HCT116 (cell line): Measurements from ENCODE around the gene SKI. TPM values are rescaled to one million over a fixed set of nuclear protein-coding genes. Genes with fewer than 3 reads are reported as not detected.

Experiments used
- ATAC-seq: fragments of 200-7000 bp; cut with Tn5 transposase; 2 replicates; pipeline ENCODE4 v1.9.1; 2020; ENCODE audit warnings: mild to moderate bottlenecking, moderate library complexity
- BruUV-seq: library from RNA; stranded (reverse); fragments of 400-500 nt; replicated peaks from 2 replicates; lab custom pipeline; 2021; lab: Mats Ljungman, UMichigan
- CTCF ChIA-PET: fragments of 300-600 bp; sonication (Branson Sonifier 250); formaldehyde crosslinking; loops from one replicate; lab custom pipeline; 2021; ENCODE audit warnings: antibody characterized with exemption; lab: Charles Lee
- POLR2A ChIA-PET: fragments of 300-600, 350-600 bp; sonication (Branson Sonifier 250); formaldehyde crosslinking; loops from one replicate; lab custom pipeline; 2021; ENCODE audit warnings: antibody characterized with exemption; lab: Charles Lee
- RAD21 ChIA-PET, 2 experiments: fragments of 300-600 bp; sonication (Branson Sonifier 250); formaldehyde crosslinking; loops; one replicate each; lab custom pipeline; 2023; ENCODE audit warnings: low total read pairs in 2 of 2; ENCODE audit not compliant: uncharacterized antibody in 2 of 2, unreplicated experiment in 2 of 2, low non-redundant PET in 1 of 2; lab: Charles Lee
- DNase-seq: peaks from one replicate; pipeline ENCODE4 v3.0.0-alpha.2; 2010; ENCODE audit warnings: low read depth, low spot score
- H2AFZ ChIP-seq: fragments of 200-600 bp; shearing (Covaris generic), sonication (generic); 2 replicates; pipeline ENCODE4 v1.6.1; 2017; ENCODE audit warnings: low read depth, mixed run types, mixed read lengths, antibody characterized with exemption, low read length; ENCODE audit not compliant: poor library complexity, severe bottlenecking
- H3K27ac ChIP-seq: 2 replicates; pipeline ENCODE4 v1.5.1; 2012; ENCODE audit warnings: low read depth, low read length
- H3K27me3 ChIP-seq: fragments of 200-600 bp; sonication (generic); 2 replicates; pipeline ENCODE4 v1.6.1; 2016; ENCODE audit warnings: mixed run types, low read length, mixed read lengths; ENCODE audit not compliant: insufficient read depth
- H3K36me3 ChIP-seq, 2 experiments: fragments of 200-500 bp in 1 of 2; fragments of 200-600 bp in 1 of 2; sonication (Bioruptor generic) in 1 of 2; sonication (generic) in 1 of 2; 2 replicates each; pipeline versions ENCODE4 v1.5.1 to v1.6.1; 2014 to 2016; ENCODE audit warnings: low read length in 2 of 2, inconsistent platforms in 1 of 2, mixed read lengths in 1 of 2, mixed run types in 1 of 2; ENCODE audit not compliant: insufficient read depth in 2 of 2, control insufficient read depth in 1 of 2
- H3K4me1 ChIP-seq, 2 experiments: fragments of 200-600 bp in 1 of 2; sonication (generic) in 1 of 2; 2 replicates each; pipeline versions ENCODE4 v1.5.1 to v1.6.1; 2012 to 2017; ENCODE audit warnings: low read length in 2 of 2, inconsistent platforms in 1 of 2, mild to moderate bottlenecking in 1 of 2, mixed read lengths in 1 of 2, mixed run types in 1 of 2, moderate library complexity in 1 of 2; ENCODE audit not compliant: insufficient read depth in 2 of 2, control insufficient read depth in 1 of 2
- H3K4me2 ChIP-seq: fragments of 200-600 bp; sonication (generic); 2 replicates; pipeline ENCODE4 v1.6.1; 2017; ENCODE audit warnings: mixed run types, low read length, mixed read lengths
- H3K4me3 ChIP-seq, 2 experiments: fragments of 200-600 bp in 1 of 2; sonication (generic) in 1 of 2; replicated peaks in 1 of 2; 2 replicates each; pipeline ENCODE4 v1.5.1; 2011 to 2016; ENCODE audit warnings: low read length in 2 of 2, control low read depth in 1 of 2, low read depth in 1 of 2, mild to moderate bottlenecking in 1 of 2, mixed read lengths in 1 of 2, mixed run types in 1 of 2
- H3K79me2 ChIP-seq: fragments of 200-600 bp; sonication (generic); 2 replicates; pipeline ENCODE4 v1.6.1; 2017; ENCODE audit warnings: mild to moderate bottlenecking, mixed run types, low read length, moderate library complexity, mixed read lengths; ENCODE audit not compliant: insufficient read depth
- H3K9ac ChIP-seq: fragments of 200-600 bp; sonication (generic); 2 replicates; pipeline ENCODE4 v1.6.1; 2016; ENCODE audit warnings: low read length, mixed read lengths
- H3K9me2 ChIP-seq: fragments of 200-600 bp; sonication (generic), shearing (Covaris generic); 2 replicates; pipeline ENCODE4 v1.6.1; 2017; ENCODE audit warnings: mixed run types, mild to moderate bottlenecking, moderate library complexity; ENCODE audit not compliant: insufficient read depth
- H3K9me3 ChIP-seq, 2 experiments: fragments of 200-500 bp in 1 of 2; fragments of 200-600 bp in 1 of 2; sonication (Bioruptor generic) in 1 of 2; sonication (generic) in 1 of 2; 2 replicates each; pipeline ENCODE4 v1.6.1; 2014 to 2017; ENCODE audit warnings: low read length in 2 of 2, mixed read lengths in 2 of 2, inconsistent platforms in 1 of 2, low read depth in 1 of 2, mild to moderate bottlenecking in 1 of 2, mixed run types in 1 of 2, moderate library complexity in 1 of 2; ENCODE audit not compliant: control insufficient read depth in 1 of 2, insufficient read depth in 1 of 2
- H4K20me1 ChIP-seq: fragments of 200-600 bp; sonication (generic), shearing (Covaris generic); 2 replicates; pipeline ENCODE4 v1.6.1; 2017; ENCODE audit warnings: mixed run types, mild to moderate bottlenecking, moderate library complexity; ENCODE audit not compliant: insufficient read depth
- ATF3 ChIP-seq: IDR thresholded peaks from 2 replicates; pipeline ENCODE4 v1.6.1; 2012
- FOSL1 ChIP-seq: IDR thresholded peaks from 2 replicates; pipeline ENCODE4 v1.6.1; 2012; ENCODE audit warnings: low read depth
- JUND ChIP-seq: IDR thresholded peaks from 2 replicates; pipeline ENCODE4 v1.6.1; 2012
- MAX ChIP-seq: IDR thresholded peaks from 2 replicates; pipeline ENCODE4 v1.6.1; 2012
- POLR2AphosphoS5 ChIP-seq: IDR thresholded peaks from 2 replicates; pipeline ENCODE4 v1.6.1; 2011; ENCODE audit warnings: mild to moderate bottlenecking, low read depth, low read length, moderate library complexity
- RAD21 ChIP-seq: IDR thresholded peaks from 2 replicates; pipeline ENCODE4 v1.6.1; 2012; ENCODE audit warnings: low read depth, mild to moderate bottlenecking
- SIN3A ChIP-seq: IDR thresholded peaks from 2 replicates; pipeline ENCODE4 v1.6.1; 2012; ENCODE audit warnings: low read depth
- SP1 ChIP-seq: IDR thresholded peaks from 2 replicates; pipeline ENCODE4 v1.6.1; 2012; ENCODE audit warnings: low read depth
- TCF7L2 ChIP-seq: IDR thresholded peaks from 2 replicates; pipeline ENCODE4 v1.7.0; 2011; ENCODE audit warnings: borderline replicate concordance, inconsistent platforms; ENCODE audit not compliant: insufficient read depth, insufficient read length; ENCODE audit errors: extremely low read depth
- YY1 ChIP-seq: IDR thresholded peaks from 2 replicates; pipeline ENCODE4 v1.6.1; 2011; ENCODE audit warnings: low read length, low read depth, moderate library complexity, mild to moderate bottlenecking; ENCODE audit not compliant: insufficient replicate concordance; ENCODE audit errors: extremely low read depth
- ZBTB33 ChIP-seq: IDR thresholded peaks from 2 replicates; pipeline ENCODE4 v1.6.1; 2011; ENCODE audit warnings: mild to moderate bottlenecking, low read length, moderate library complexity; ENCODE audit not compliant: insufficient replicate concordance; ENCODE audit errors: extremely low read depth
- ZFX ChIP-seq: fragments of 450-650 bp; IDR thresholded peaks from 2 replicates; pipeline ENCODE4 v1.6.1; 2017
- intact Hi-C: fragments of 100-400 bp; cut with micrococcal nuclease; formaldehyde crosslinking; loops from 2 replicates; pipeline ENCODE4 v1.10.0; 2022
- total RNA-seq: library from RNA; stranded (reverse); gene quantifications from one replicate; pipeline ENCODE4 v1.2.1, GENCODE V29; 2021; ENCODE audit not compliant: unreplicated experiment

Gene SKI
- total RNA-seq, 1 experiment from 2014 or later = 56.2 TPM

- Histone ChIP-seq H3K9me3 (no peaks in the 10 kb centered on the region), H3K27ac (no peak overlapping the region), H3K36me3 (0 out of 4 replicates have a peak, but pooled peaks cover 0 to 3% of the 10 kb centered on the region in 2 experiments), H3K79me2 (no peaks in the 10 kb centered on the region), H3K9ac (no peak overlapping the region), H2AFZ (no peak overlapping the region), H3K4me1 (peaks cover 11 to 26% of the 10 kb centered on the region in 2 experiments), H3K4me2 (no peak overlapping the region), H4K20me1 (no peaks in the 10 kb centered on the region), H3K27me3 (no peaks in the 10 kb centered on the region), H3K4me3 (no peak overlapping the region), H3K9me2 (no peaks in the 10 kb centered on the region)
- ATAC-seq = no peak
- ChIA-PET POLR2A (no interaction called here), RAD21 (no interaction called here), CTCF (no interaction called here)
- BruUV-seq = no TSS peak
- no peak for DNase-seq
- intact Hi-C loops = no loop called here
- TF ChIP-seq SP1 (no peak), TCF7L2 (no peak), POLR2AphosphoS5 (no peak), JUND (no peak), YY1 (no peak), ATF3 (no peak)
Observed at GRCh38 chr1:2186901-2187300, 41.2 kb upstream of the SKI start.

GRCh38 chr1:2187619-2188018 is 40.5 kb upstream of the SKI start:
- DNase-seq = no peak
- ChIA-PET RAD21 (no interaction called here), CTCF (no interaction called here), POLR2A (no interaction called here)
- H3K4me3 ChIP-seq = no peak overlapping the region
- 0 out of 4 replicates have a peak, but pooled peaks cover 0 to 3% of the 10 kb centered on the region in 2 experiments for H3K36me3 ChIP-seq
- H3K9me3 ChIP-seq = no peaks in the 10 kb centered on the region
- no peak for TF ChIP-seq ZBTB33
- no peak for TF ChIP-seq JUND
- TF ChIP-seq POLR2AphosphoS5 = no peak; the same call in 1 of the 2 replicates
- TF ChIP-seq FOSL1 = no peak
- no peak for TF ChIP-seq ZFX
- no peak for TF ChIP-seq SIN3A
- TF ChIP-seq MAX = no peak
- no peak for TF ChIP-seq ATF3
- no peak for TF ChIP-seq RAD21
- H3K27me3 ChIP-seq = no peaks in the 10 kb centered on the region
- BruUV-seq = no TSS peak
- intact Hi-C loops = no loop called here
- H3K4me2 ChIP-seq = no peak overlapping the region
- peaks cover 11 to 26% of the 10 kb centered on the region in 2 experiments for H3K4me1 ChIP-seq
- no peak for ATAC-seq
- no peak overlapping the region for H3K9ac ChIP-seq
- no peak overlapping the region for H2AFZ ChIP-seq
- H3K79me2 ChIP-seq = peaks cover 5% of the 10 kb centered on the region
- no peaks in the 10 kb centered on the region for H3K9me2 ChIP-seq
- no peaks in the 10 kb centered on the region for H4K20me1 ChIP-seq
- H3K27ac ChIP-seq = no peak overlapping the region
